ENCODE results near the gene DOCK3.

GRCh38 chr3:51257870-51258269 lies 583.1 kb downstream of the DOCK3 start:
- TF ChIP-seq ZC3H10 (CRISPR knock-in tag; IDR thresholded peaks at IDR 0.05) (no peak), BACH2 (CRISPR knock-in tag; IDR thresholded peaks at IDR 0.05; ENCODE audit: borderline replicate concordance) (no peak), CREB5 (CRISPR knock-in tag; IDR thresholded peaks at IDR 0.05; ENCODE audit: low read depth) (no peak), TOX (CRISPR knock-in tag; IDR thresholded peaks at IDR 0.05; ENCODE audit: borderline replicate concordance) (no peak), SNAI2 (CRISPR knock-in tag; IDR thresholded peaks at IDR 0.05) (no peak)
